ENCODE results near the gene SMYD3.
"Not testable (repeated sequence)": the region's sequence is repeated elsewhere in the genome, so short reads cannot be mapped to it uniquely, and the experiment has no call there.

SMYD3 gene

DNA sequence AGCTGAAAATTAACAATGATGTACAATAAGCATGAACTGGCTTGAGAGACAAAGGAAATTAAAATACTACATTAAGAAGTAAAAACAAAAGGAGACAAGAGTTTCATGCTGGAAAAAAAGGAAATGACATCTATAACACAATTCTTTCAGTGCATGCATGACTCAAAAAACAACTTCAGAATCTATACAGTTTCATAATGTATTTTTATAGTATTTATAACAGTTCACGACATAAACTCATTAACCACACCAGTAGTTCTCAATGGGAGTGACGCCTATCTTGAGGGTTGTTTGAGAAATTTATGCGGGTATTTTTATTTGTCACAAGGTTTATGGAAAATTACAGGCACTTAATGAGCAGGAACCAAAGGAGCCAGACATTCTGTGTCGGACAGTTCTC is 168.5 kb downstream of the SMYD3 start:
- no peaks in the 10 kb centered on the region for H3K27me3 ChIP-seq (replicated peaks; ENCODE audit: control insufficient read depth, insufficient read depth, low read length)
- peak; percentile 62 for DNase-seq (ENCODE audit: extremely low read depth, insufficient read length)
- no peaks in the 10 kb centered on the region for H3K36me3 ChIP-seq (ENCODE audit: control insufficient read depth, insufficient read depth, low read length)
- no peak overlapping the region for H3K4me3 ChIP-seq (replicated peaks; ENCODE audit: low read depth, low read length)
- TF ChIP-seq, protein P1, sequence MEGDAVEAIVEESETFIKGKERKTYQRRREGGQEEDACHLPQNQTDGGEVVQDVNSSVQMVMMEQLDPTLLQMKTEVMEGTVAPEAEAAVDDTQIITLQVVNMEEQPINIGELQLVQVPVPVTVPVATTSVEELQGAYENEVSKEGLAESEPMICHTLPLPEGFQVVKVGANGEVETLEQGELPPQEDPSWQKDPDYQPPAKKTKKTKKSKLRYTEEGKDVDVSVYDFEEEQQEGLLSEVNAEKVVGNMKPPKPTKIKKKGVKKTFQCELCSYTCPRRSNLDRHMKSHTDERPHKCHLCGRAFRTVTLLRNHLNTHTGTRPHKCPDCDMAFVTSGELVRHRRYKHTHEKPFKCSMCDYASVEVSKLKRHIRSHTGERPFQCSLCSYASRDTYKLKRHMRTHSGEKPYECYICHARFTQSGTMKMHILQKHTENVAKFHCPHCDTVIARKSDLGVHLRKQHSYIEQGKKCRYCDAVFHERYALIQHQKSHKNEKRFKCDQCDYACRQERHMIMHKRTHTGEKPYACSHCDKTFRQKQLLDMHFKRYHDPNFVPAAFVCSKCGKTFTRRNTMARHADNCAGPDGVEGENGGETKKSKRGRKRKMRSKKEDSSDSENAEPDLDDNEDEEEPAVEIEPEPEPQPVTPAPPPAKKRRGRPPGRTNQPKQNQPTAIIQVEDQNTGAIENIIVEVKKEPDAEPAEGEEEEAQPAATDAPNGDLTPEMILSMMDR (IDR thresholded peaks at IDR 0.05; ENCODE audit: insufficient read depth, low read length, poor library complexity, severe bottlenecking): no peak

DNA sequence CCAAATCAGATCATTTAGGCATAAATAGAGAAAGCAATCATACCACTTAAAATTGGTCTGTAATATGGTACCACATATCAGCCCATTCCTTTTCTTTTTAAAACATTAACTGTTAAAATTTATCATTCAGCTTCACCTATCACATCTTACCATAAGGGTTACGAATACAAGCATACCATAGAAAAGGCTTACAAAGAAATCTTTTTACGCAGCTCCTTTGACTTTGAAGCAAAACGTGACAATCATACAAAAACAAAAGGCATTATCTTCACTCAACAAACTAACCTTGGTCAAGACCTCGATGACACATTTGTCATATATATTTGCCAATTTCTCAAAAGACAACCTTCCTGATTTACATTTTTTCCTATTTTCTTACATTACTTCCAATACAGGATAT is 169.0 kb downstream of the SMYD3 start:
- Histone ChIP-seq H3K4me3 (replicated peaks; ENCODE audit: low read depth, low read length) (no peak overlapping the region), H3K27me3 (replicated peaks; ENCODE audit: control insufficient read depth, insufficient read depth, low read length) (no peaks in the 10 kb centered on the region), H3K36me3 (ENCODE audit: control insufficient read depth, insufficient read depth, low read length) (no peaks in the 10 kb centered on the region)
- DNase-seq (ENCODE audit: extremely low read depth, insufficient read length): no peak
- TF ChIP-seq, protein P1 (IDR thresholded peaks at IDR 0.05; ENCODE audit: insufficient read depth, low read length, poor library complexity, severe bottlenecking): no peak

DNA sequence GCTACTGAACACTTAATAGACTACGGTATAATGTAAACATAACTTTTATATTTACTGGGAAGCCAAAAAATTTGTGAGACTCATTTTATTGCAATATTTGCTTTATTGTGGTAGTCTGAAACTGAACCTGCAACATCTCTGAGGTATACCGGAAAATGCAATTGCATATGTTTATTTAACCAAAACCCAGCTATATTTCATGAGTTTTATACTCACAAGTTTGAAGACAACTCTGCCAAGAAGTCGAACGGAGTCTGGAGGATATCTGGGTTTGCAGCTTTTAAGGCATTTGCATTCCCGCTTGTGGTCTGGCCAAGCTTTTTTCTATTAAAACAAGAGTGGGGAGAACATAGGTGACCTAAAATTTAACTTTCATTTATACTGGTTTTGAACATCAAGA is 171.9 kb downstream of the SMYD3 start:
- no peaks in the 10 kb centered on the region for H3K27me3 ChIP-seq (replicated peaks; ENCODE audit: control insufficient read depth, insufficient read depth, low read length)
- TF ChIP-seq, protein P1 (IDR thresholded peaks at IDR 0.05; ENCODE audit: insufficient read depth, low read length, poor library complexity, severe bottlenecking): no peak
- DNase-seq (ENCODE audit: extremely low read depth, insufficient read length): no peak

DNA sequence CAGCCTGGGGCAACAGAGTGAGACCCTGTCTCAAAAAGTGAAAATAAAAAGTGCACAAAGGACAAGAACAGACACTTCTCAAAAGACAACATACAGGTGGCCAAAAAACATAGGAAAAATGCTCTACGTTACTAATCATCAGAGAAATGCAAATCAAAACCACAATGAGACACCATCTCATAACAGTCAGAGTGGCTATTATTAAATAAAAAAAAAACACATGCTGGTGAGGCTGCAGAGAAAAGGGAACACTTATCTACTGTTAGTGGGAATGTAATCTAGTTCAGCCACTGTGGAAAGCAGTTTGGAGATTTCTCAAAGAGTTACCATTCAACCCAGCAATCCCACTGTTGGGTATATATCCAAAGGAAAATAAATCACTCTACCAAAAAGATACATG is 173.2 kb downstream of the SMYD3 start:
- no peak for DNase-seq (ENCODE audit: extremely low read depth, insufficient read length)
- TF ChIP-seq, protein P1 (IDR thresholded peaks at IDR 0.05; ENCODE audit: insufficient read depth, low read length, poor library complexity, severe bottlenecking): no peak
- Histone ChIP-seq H3K27me3 (replicated peaks; ENCODE audit: control insufficient read depth, insufficient read depth, low read length) (no peaks in the 10 kb centered on the region), H3K4me3 (replicated peaks; ENCODE audit: low read depth, low read length) (no peak overlapping the region), H3K36me3 (ENCODE audit: control insufficient read depth, insufficient read depth, low read length) (no peaks in the 10 kb centered on the region)

More for the DNA sequence above, 171.9 kb downstream of the SMYD3 start:
- no peak overlapping the region for H3K4me3 ChIP-seq (replicated peaks; ENCODE audit: low read depth, low read length)
- no peaks in the 10 kb centered on the region for H3K36me3 ChIP-seq (ENCODE audit: control insufficient read depth, insufficient read depth, low read length)

DNA sequence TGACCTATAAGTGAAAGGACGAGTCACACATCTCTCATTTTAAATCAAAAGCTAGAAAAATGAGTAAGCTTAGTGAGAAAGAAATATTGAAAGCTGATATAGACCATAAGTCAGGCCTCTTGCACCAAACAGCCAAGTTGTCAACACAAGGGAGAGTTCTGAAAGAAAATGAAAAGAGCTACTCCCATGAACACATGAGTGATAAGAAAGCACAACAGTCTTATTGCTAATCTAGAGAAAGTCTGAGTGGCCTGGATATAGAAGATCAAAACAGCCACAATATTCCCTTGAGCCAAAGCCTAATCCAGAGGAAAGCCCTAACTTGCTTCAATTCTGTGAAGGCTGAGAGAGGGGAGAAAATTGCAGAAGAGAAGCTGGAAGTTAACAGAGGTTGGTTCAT is 175.0 kb downstream of the SMYD3 start:
- Histone ChIP-seq H3K36me3 (ENCODE audit: control insufficient read depth, insufficient read depth, low read length) (no peaks in the 10 kb centered on the region), H3K27me3 (replicated peaks; ENCODE audit: control insufficient read depth, insufficient read depth, low read length) (no peaks in the 10 kb centered on the region), H3K4me3 (replicated peaks; ENCODE audit: low read depth, low read length) (no peak overlapping the region)
- TF ChIP-seq, protein P1 (IDR thresholded peaks at IDR 0.05; ENCODE audit: insufficient read depth, low read length, poor library complexity, severe bottlenecking): no peak
- no peak for DNase-seq (ENCODE audit: extremely low read depth, insufficient read length)

DNA sequence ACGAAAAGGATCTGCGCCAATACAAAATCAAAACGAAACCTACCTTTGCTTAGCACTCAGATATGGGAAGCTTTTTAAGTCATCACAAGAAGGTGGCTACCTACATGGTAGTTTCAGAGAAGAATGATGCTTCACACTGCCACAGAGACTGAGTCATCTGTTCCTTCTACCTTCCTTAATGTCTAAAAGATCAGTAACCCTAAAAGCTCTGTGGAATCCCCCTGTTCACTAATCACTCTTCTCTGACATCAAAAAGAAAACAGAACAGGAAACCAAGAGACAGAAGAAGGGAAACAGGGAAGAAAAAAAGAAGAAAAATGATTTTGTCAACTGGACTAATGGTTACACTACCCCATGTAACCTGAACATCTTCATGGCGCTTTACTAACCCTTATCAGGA is 177.2 kb downstream of the SMYD3 start:
- peak; percentile 85 for DNase-seq (ENCODE audit: extremely low read depth, insufficient read length)
- TF ChIP-seq, protein P1 (IDR thresholded peaks at IDR 0.05; ENCODE audit: insufficient read depth, low read length, poor library complexity, severe bottlenecking): no peak
- H3K27me3 ChIP-seq (replicated peaks; ENCODE audit: control insufficient read depth, insufficient read depth, low read length): no peaks in the 10 kb centered on the region
- H3K36me3 ChIP-seq (ENCODE audit: control insufficient read depth, insufficient read depth, low read length): no peaks in the 10 kb centered on the region
- H3K4me3 ChIP-seq (replicated peaks; ENCODE audit: low read depth, low read length): no peak overlapping the region

DNA sequence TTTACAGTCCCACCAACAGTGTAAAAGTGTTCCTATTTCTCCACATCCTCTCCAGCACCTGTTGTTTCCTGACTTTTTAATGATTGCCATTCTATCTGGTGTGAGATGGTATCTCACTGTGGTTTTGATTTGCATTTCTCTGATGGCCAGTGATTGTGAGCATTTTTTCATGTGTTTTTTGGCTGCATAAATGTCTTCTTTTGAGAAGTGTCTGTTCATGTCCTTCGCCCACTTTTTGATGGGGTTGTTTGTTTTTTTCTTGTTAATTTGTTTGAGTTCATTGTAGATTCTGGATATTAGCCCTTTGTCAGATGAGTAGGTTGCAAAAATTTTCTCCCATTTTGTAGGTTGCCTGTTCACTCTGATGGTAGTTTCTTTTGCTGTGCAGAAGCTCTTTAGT is 177.8 kb downstream of the SMYD3 start:
- DNase-seq (ENCODE audit: extremely low read depth, insufficient read length); H3K36me3 ChIP-seq (ENCODE audit: control insufficient read depth, insufficient read depth, low read length); H3K4me3 ChIP-seq (replicated peaks; ENCODE audit: low read depth, low read length); H3K27me3 ChIP-seq (replicated peaks; ENCODE audit: control insufficient read depth, insufficient read depth, low read length): not testable (repeated sequence)

Data from GM06990 (cell line).